ENCODE results near the gene TAF3.

TAF3 gene

DNA sequence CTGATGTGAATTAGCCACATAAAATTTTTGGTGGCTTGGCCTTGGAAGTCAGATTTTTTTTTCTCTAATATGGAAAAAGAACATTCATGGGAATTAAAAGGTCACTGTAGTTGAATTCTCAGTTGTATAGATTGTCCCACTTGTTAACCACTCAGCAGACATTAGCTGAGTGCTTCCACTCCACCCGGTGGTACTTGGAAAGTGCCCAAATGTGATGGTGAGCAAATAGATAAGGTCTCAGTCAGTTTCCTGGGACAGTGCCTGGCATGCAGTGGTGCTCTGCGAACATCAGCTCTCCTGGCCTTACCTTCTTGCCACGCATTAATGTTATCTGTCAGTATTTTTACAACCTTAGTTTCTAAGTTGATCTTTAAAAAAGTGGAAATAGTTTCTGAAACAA, 28.9 kb upstream of the TAF3 start:
- ChIA-PET POLR2A (interaction anchor here (0.7 to 2.9 kb wide), 4 partner anchors 11 to 175 kb away, joined by 3 to 19 read pairs (median 5); partner anchors contain the start of gene TAF3), CTCF (interaction anchor here (0.7 kb wide), 1 partner anchor 188 kb away, joined by 3 read pairs; no protein-coding TSS in a partner anchor)
- peak overlapping the region; percentile 93 for H3K4me3 ChIP-seq (ENCODE audit: low read depth, low read length)
- TF ChIP-seq ZBTB11 (tag by site-specific recombination; conservative IDR thresholded peaks at IDR 0.05; ENCODE audit: low read depth), result 0 out of 2 replicates have a peak, but pooled peaks have one; percentile 14
- TF ChIP-seq, protein P1, sequence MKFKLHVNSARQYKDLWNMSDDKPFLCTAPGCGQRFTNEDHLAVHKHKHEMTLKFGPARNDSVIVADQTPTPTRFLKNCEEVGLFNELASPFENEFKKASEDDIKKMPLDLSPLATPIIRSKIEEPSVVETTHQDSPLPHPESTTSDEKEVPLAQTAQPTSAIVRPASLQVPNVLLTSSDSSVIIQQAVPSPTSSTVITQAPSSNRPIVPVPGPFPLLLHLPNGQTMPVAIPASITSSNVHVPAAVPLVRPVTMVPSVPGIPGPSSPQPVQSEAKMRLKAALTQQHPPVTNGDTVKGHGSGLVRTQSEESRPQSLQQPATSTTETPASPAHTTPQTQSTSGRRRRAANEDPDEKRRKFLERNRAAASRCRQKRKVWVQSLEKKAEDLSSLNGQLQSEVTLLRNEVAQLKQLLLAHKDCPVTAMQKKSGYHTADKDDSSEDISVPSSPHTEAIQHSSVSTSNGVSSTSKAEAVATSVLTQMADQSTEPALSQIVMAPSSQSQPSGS (tag by site-specific recombination; IDR thresholded peaks at IDR 0.05; ENCODE audit: low read depth), result no peak
- TF ChIP-seq IKZF3 (tag by site-specific recombination; IDR thresholded peaks at IDR 0.05), result peak; percentile 25; the same call in 1 of the 2 replicates
- 0 out of 2 replicates have a peak, but pooled peaks have one; percentile 6 for TF ChIP-seq MZF1 (tag by site-specific recombination; IDR thresholded peaks at IDR 0.05; ENCODE audit: borderline replicate concordance)
- TF ChIP-seq ZFP69B (tag by site-specific recombination; IDR thresholded peaks at IDR 0.05), result no peak
- TF ChIP-seq, protein P2, sequence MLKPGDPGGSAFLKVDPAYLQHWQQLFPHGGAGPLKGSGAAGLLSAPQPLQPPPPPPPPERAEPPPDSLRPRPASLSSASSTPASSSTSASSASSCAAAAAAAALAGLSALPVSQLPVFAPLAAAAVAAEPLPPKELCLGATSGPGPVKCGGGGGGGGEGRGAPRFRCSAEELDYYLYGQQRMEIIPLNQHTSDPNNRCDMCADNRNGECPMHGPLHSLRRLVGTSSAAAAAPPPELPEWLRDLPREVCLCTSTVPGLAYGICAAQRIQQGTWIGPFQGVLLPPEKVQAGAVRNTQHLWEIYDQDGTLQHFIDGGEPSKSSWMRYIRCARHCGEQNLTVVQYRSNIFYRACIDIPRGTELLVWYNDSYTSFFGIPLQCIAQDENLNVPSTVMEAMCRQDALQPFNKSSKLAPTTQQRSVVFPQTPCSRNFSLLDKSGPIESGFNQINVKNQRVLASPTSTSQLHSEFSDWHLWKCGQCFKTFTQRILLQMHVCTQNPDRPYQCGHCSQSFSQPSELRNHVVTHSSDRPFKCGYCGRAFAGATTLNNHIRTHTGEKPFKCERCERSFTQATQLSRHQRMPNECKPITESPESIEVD (tag by site-specific recombination; IDR thresholded peaks at IDR 0.05), result peak; percentile 20; the same call in 1 of the 2 replicates
- TF ChIP-seq ZSCAN16 (tag by site-specific recombination; IDR thresholded peaks at IDR 0.05), result peak; percentile 92
- peak; percentile 40; the same call in 1 of the 2 replicates for TF ChIP-seq ZBTB17 (tag by site-specific recombination; IDR thresholded peaks at IDR 0.05)
- peak; percentile 29; the same call in 1 of the 2 replicates for TF ChIP-seq FEZF1 (tag by site-specific recombination; IDR thresholded peaks at IDR 0.05)
- peak; percentile 62 for TF ChIP-seq SCRT2 (tag by site-specific recombination; IDR thresholded peaks at IDR 0.05)
- peak; percentile 68 for TF ChIP-seq PRDM10 (tag by site-specific recombination; IDR thresholded peaks at IDR 0.05)
- no peak for TF ChIP-seq ZNF701 (tag by site-specific recombination; IDR thresholded peaks at IDR 0.05)
- TF ChIP-seq ZNF660 (tag by site-specific recombination; IDR thresholded peaks at IDR 0.05), result 0 out of 2 replicates have a peak, but pooled peaks have one; percentile 36
- no peak overlapping the region for H3K27ac ChIP-seq (ENCODE audit: extremely low read depth, low read depth, low read length)
- peaks cover 7 to 34% of the 10 kb centered on the region in 2 experiments; a peak in 2 of 3 replicates for H3K36me3 ChIP-seq (ENCODE audit: control insufficient read depth in 2 of 2, insufficient read depth in 1 of 2, low read length in 2 of 2)
- H3K4me1 ChIP-seq (ENCODE audit: control insufficient read depth, insufficient read depth, low read length), result peaks cover 6% of the 10 kb centered on the region; the same call in 1 of the 2 replicates
- H3K9me3 ChIP-seq (ENCODE audit: control insufficient read depth, insufficient read depth, low read depth, low read length), result no peaks in the 10 kb centered on the region

DNA sequence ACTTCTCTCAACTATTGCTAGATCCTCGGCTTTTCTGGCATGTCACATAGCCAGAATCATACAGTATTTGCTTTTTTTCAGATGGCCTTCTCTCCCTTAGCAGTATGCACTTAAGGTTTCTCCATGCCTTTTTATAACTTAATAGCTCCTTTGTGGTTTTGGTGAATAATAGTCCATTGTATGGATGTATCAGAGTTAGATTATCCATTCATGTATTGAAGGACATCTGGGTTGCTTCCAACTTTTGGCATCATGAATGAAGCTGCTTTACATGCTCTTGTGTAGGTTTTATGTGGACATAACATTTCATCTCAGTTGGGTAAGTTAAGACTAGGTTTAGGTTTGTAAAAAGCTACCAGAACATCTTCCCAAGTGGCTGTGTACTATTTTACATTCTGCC, 25.8 kb upstream of the TAF3 start:
- Histone ChIP-seq H3K4me3 (ENCODE audit: low read depth, low read length) (no peak overlapping the region), H3K36me3 (ENCODE audit: control insufficient read depth in 2 of 2, insufficient read depth in 1 of 2, low read length in 2 of 2) (peaks cover 8 to 39% of the 10 kb centered on the region in 2 experiments), H3K9me3 (ENCODE audit: control insufficient read depth, insufficient read depth, low read depth, low read length) (no peaks in the 10 kb centered on the region), H3K27ac (ENCODE audit: extremely low read depth, low read depth, low read length) (no peak overlapping the region), H3K4me1 (ENCODE audit: control insufficient read depth, insufficient read depth, low read length) (peaks cover 13% of the 10 kb centered on the region)
- ChIA-PET POLR2A (interaction anchor here (0.6 kb wide), 1 partner anchor 223 kb away, joined by 4 read pairs; no protein-coding TSS in a partner anchor), CTCF (interaction anchor here (0.5 to 0.7 kb wide), 3 partner anchors 11 to 761 kb away, joined by 3 read pairs; no protein-coding TSS in a partner anchor)
- no peak for TF ChIP-seq ZNF146 (tag by site-specific recombination; IDR thresholded peaks at IDR 0.05)
- no peak for TF ChIP-seq MZF1 (tag by site-specific recombination; IDR thresholded peaks at IDR 0.05; ENCODE audit: borderline replicate concordance)
- no peak for TF ChIP-seq ZNF610 (tag by site-specific recombination; IDR thresholded peaks at IDR 0.05; ENCODE audit: borderline replicate concordance)
- TF ChIP-seq OSR2 (tag by site-specific recombination; IDR thresholded peaks at IDR 0.05), result no peak
- TF ChIP-seq ZNF629 (tag by site-specific recombination; IDR thresholded peaks at IDR 0.05), result no peak
- TF ChIP-seq REPIN1 (tag by site-specific recombination; IDR thresholded peaks at IDR 0.05; ENCODE audit: low read depth), result no peak
- TF ChIP-seq ZBTB44 (tag by site-specific recombination; IDR thresholded peaks at IDR 0.05), result no peak
- no peak for TF ChIP-seq KLF8 (tag by site-specific recombination; IDR thresholded peaks at IDR 0.05)
- TF ChIP-seq ZNF416 (tag by site-specific recombination; IDR thresholded peaks at IDR 0.05), result no peak

Data from HEK293 (cell line).